ENCODE data around the gene C1QTNF1. TPM values are rescaled to one million over a fixed set of nuclear protein-coding genes. Genes with fewer than 3 reads are reported as not detected.

Gene C1QTNF1
- total and polyA plus RNA-seq, 8 donors: 2.9 to 20.3 (median 12.7) TPM

DNA sequence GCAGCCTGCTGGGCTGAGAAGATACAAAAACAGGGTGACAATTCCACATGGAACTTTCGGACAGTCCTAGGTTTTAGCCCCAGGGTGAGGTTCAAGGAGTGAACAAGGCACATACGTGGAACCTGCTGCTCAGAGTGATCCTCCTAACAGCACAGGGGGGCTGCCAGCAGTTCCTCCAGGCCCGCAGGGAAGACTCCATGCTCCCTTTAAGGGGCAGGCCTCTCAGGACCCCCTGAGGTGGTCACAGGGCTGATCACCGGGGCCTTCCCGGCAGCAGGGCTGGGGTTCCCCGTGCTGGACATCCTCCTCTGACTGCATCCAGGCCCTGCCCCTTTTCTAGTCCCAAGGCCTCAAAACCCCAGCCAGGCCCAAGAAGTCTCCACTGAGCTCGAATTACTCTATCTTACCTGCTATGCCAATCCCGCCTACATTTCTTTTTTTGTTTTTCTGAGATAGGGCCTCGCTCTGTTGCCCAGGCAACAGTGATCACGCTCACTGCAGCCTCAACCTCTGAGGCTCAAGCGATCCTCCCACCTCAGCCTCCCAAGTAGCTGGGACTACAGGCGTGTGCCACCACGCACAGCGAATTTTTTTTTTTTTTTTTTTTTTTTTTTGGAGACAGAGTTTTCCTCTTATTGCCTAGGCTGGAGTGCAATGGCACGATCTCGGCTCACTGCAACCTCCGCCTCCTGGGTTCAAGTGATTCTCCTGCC lies 24.8 kb upstream of the C1QTNF1 start:
- intact Hi-C loops (cut with DNase I; ENCODE audit: low total_unique reads): no loop called here
- DNase-seq: no peak
- Histone ChIP-seq H3K4me1 (peaks cover 64 to 86% (median 76%) of the 10 kb centered on the region in 4 donors), H3K9me3 (no peaks in the 10 kb centered on the region), H3K4me3 (no peak overlapping the region), H3K27me3 (no peaks in the 10 kb centered on the region), H3K27ac (peak overlapping the region; percentile 66 to 83 (median 76)), H3K36me3 (peaks cover 20 to 78% (median 67%) of the 10 kb centered on the region in 4 donors)
- no peak for TF ChIP-seq CTCF (IDR thresholded peaks at IDR 0.05)
- TF ChIP-seq POLR2AphosphoS5 (IDR thresholded peaks at IDR 0.05): no peak
- TF ChIP-seq POLR2A (IDR thresholded peaks at IDR 0.05): no peak
- TF ChIP-seq EP300 (IDR thresholded peaks at IDR 0.05): no peak
- 64 to 84% (median 80%) methylated on average over 16 to 17 of the region's 17 CpGs for WGBS, 5 donors

- TF ChIP-seq CTCF (IDR thresholded peaks at IDR 0.05) (no peak), POLR2A (IDR thresholded peaks at IDR 0.05) (no peak), POLR2AphosphoS5 (IDR thresholded peaks at IDR 0.05) (no peak), EP300 (IDR thresholded peaks at IDR 0.05) (no peak)
- WGBS, 5 donors: 90 to 95% (median 93%) methylated on average over 12 of the region's 12 CpGs
- DNase-seq: no peak
- no peaks in the 10 kb centered on the region for H3K27me3 ChIP-seq
- intact Hi-C loops (cut with DNase I; ENCODE audit: low total_unique reads): no loop called here
- peaks cover 20 to 70% (median 60%) of the 10 kb centered on the region in 4 donors for H3K36me3 ChIP-seq
- no peak overlapping the region for H3K27ac ChIP-seq
- no peak overlapping the region for H3K4me3 ChIP-seq
- no peaks in the 10 kb centered on the region for H3K9me3 ChIP-seq
- peaks cover 57 to 79% (median 69%) of the 10 kb centered on the region in 4 donors for H3K4me1 ChIP-seq
Measured at GRCh38 chr17:78999947-79000395, 24.0 kb upstream of the C1QTNF1 start.

DNA sequence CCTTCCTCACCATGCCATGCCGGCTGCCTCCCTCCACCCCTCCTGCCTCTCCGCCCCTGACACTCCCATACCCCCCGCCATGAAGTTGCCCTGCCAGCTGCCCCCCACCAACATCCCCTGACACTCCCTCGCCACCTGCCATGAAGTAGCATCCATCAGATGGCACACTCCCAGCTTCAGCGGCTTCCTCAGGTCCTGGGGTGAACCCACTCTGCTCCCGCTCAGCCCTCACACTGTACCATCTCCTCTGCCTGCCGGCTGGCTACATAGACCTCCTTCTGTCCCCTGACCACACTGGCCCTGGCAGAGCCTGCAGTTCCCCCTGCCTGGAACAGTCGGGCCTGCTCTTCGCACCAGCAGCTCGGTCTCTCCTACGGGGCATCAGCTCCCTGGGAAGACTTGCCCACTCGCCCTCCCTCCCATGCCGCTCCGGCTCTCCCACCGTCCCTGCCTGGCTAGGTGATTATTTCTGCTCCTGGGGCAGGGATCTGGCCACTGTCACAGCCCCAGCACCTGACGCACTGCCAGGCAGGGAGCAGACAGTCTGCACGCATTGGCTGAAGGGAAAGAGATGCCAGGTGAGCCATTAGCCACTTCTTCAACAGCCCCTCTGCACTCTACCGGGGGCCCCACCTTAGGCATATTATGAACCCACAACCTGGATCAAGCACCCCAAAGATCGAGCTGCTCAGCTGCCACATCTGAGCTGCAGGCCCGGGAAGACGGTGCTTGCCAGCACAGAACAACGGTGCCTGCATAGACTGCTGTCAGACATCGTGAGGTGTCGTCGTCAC lies 23.4 kb upstream of the C1QTNF1 start:
- Histone ChIP-seq H3K4me3 (no peak overlapping the region), H3K36me3 (peaks cover 20 to 64% (median 53%) of the 10 kb centered on the region in 4 donors), H3K27ac (peak overlapping the region in 1 of 5 donors; percentile 4), H3K27me3 (no peaks in the 10 kb centered on the region), H3K9me3 (no peaks in the 10 kb centered on the region), H3K4me1 (peaks cover 60 to 79% (median 69%) of the 10 kb centered on the region in 4 donors)
- DNase-seq: no peak
- intact Hi-C loops (cut with DNase I; ENCODE audit: low total_unique reads): no loop called here
- 74 to 83% (median 77%) methylated on average over 22 to 25 of the region's 25 CpGs for WGBS, 5 donors
- TF ChIP-seq POLR2A (IDR thresholded peaks at IDR 0.05) (no peak), EP300 (IDR thresholded peaks at IDR 0.05) (no peak), POLR2AphosphoS5 (IDR thresholded peaks at IDR 0.05) (no peak), CTCF (IDR thresholded peaks at IDR 0.05) (no peak)

DNA sequence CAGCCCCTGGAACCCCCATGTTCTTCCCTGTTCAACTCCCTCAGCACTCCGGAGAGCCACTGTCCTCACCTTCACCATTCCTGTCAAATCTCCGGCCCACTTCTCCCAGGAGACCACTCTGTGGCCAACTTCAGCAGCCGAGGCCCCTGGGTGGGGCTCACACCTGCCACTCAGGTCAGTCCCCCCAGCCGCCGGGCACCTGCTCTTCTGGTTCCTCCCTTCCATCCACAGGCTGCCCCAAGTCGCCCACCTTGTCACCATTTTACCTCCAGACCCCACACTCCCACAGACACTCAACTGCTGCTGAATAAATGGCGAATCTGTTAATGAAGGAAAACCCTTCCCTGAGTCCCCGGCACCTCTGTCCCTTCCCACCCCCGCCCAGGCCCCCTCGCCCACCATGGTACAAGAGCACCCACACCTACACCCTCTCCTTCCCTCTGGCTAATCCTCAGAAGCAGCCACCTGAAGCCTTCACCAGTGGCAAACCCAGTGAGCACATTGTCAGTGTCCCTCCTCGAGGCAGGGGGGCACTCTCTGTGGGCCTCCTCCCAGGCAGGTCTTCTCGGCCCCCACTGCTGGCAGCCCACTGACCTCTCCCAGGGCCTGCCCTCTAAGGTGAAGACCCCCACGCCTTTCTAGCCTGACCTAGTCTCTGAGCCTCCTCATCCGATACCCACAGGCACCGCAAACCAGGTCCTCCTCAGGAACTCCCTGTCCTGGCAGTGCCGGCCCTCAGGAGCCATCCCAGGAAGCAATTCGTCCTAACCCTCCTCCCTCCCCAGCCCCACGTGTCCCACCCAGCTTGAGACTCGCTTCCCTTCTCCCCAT lies 22.6 kb upstream of the C1QTNF1 start:
- DNase-seq: no peak

More for the DNA sequence above, 22.6 kb upstream of the C1QTNF1 start:
- Histone ChIP-seq H3K9me3 (no peaks in the 10 kb centered on the region), H3K27ac (peak overlapping the region in 2 of 5 donors; percentile 4 to 8), H3K27me3 (no peaks in the 10 kb centered on the region), H3K4me1 (peaks cover 64 to 80% (median 72%) of the 10 kb centered on the region in 4 donors), H3K4me3 (no peak overlapping the region), H3K36me3 (peaks cover 19 to 56% (median 45%) of the 10 kb centered on the region in 4 donors)
- WGBS, 5 donors: 59 to 70% (median 69%) methylated on average over 18 to 19 of the region's 19 CpGs
- TF ChIP-seq CTCF (IDR thresholded peaks at IDR 0.05): no peak
- no peak for TF ChIP-seq POLR2AphosphoS5 (IDR thresholded peaks at IDR 0.05)
- TF ChIP-seq EP300 (IDR thresholded peaks at IDR 0.05): no peak
- no peak for TF ChIP-seq POLR2A (IDR thresholded peaks at IDR 0.05)
- intact Hi-C loops (cut with DNase I; ENCODE audit: low total_unique reads): no loop called here
